Measurements from ENCODE around the gene B9D1.

DNA sequence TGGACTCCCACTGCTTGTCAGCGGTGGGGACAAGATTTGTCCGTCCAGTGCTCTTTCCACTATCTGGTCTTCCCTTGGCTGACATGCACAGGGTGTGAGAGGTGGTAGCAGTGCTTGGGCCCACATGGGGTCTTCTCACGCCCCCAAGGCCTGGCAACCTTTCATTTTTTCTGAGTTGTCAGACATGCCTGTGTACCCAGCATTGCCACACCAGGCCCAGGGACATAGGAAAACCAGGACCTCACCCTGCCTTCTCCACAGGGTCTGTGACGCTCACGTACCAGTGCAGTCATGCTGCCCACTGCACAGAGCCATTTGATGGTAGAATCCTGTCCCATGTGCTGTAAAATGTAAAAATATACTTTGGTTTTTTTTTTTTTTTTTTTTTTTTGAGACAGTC lies 57.8 kb downstream of the B9D1 start:
- TF ChIP-seq POLR2AphosphoS5 (IDR thresholded peaks at IDR 0.05; ENCODE audit: low read depth, low read length) (no peak), TAF1 (IDR thresholded peaks at IDR 0.05; ENCODE audit: borderline replicate concordance, insufficient read depth, low read length) (no peak), FOXP2 (optimal IDR thresholded peaks at IDR 0.05; ENCODE audit: borderline replicate concordance, extremely low read depth, extremely low read length, insufficient read depth) (no peak), SIN3A (IDR thresholded peaks at IDR 0.05; ENCODE audit: borderline replicate concordance, insufficient read depth, low read length) (no peak)
- TF ChIP-seq, protein P1, sequence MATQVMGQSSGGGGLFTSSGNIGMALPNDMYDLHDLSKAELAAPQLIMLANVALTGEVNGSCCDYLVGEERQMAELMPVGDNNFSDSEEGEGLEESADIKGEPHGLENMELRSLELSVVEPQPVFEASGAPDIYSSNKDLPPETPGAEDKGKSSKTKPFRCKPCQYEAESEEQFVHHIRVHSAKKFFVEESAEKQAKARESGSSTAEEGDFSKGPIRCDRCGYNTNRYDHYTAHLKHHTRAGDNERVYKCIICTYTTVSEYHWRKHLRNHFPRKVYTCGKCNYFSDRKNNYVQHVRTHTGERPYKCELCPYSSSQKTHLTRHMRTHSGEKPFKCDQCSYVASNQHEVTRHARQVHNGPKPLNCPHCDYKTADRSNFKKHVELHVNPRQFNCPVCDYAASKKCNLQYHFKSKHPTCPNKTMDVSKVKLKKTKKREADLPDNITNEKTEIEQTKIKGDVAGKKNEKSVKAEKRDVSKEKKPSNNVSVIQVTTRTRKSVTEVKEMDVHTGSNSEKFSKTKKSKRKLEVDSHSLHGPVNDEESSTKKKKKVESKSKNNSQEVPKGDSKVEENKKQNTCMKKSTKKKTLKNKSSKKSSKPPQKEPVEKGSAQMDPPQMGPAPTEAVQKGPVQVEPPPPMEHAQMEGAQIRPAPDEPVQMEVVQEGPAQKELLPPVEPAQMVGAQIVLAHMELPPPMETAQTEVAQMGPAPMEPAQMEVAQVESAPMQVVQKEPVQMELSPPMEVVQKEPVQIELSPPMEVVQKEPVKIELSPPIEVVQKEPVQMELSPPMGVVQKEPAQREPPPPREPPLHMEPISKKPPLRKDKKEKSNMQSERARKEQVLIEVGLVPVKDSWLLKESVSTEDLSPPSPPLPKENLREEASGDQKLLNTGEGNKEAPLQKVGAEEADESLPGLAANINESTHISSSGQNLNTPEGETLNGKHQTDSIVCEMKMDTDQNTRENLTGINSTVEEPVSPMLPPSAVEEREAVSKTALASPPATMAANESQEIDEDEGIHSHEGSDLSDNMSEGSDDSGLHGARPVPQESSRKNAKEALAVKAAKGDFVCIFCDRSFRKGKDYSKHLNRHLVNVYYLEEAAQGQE (IDR thresholded peaks at IDR 0.05; ENCODE audit: insufficient read depth in 1 of 2, low read depth in 2 of 2, low read length in 2 of 2), result no peak

Measured in PFSK-1 (cell line).